ENCODE results near the gene ACRBP.

ACRBP gene

DNA sequence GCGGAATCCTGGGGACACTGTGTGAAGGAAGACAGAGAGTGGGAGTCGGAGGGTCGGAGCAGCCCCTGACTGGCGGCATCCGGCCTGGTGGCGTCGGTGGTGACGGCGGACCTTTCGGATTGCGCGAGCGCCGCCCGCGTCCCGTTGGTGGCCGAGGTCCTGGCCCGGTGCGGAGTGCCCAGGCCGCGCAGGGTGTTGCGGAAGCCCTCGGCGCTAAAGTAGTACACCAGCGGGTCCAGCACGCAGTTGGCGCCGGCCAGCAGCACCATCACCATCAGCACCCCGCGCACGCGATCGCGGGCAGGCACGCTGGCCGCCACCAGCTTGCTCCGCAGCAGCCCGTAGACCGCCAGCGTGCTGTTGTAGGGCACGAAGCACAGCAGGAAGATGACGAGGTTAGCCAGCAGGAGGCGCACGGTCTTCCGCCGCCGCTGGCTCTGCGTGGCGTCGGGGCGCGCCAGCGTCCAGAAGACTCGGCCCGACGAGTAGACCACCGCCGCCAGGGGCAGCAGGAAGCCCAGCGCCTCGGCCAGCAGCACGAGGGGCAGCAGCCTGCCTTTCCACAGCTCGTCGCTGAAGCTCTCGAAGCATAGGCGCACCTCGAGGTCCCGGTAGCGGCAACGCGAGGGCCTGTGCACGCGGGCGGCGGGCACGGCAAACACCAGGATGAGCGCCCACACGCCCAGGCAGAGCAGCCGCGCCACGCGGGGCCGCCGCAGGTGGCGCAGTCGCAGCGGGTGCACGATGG is 26.9 kb downstream of the ACRBP start:
- no peak for TF ChIP-seq TAF1 (IDR thresholded peaks at IDR 0.05; ENCODE audit: borderline replicate concordance, insufficient read depth, low read length)
- TF ChIP-seq POLR2AphosphoS5 (IDR thresholded peaks at IDR 0.05; ENCODE audit: low read depth, low read length): no peak
- TF ChIP-seq, protein P1, sequence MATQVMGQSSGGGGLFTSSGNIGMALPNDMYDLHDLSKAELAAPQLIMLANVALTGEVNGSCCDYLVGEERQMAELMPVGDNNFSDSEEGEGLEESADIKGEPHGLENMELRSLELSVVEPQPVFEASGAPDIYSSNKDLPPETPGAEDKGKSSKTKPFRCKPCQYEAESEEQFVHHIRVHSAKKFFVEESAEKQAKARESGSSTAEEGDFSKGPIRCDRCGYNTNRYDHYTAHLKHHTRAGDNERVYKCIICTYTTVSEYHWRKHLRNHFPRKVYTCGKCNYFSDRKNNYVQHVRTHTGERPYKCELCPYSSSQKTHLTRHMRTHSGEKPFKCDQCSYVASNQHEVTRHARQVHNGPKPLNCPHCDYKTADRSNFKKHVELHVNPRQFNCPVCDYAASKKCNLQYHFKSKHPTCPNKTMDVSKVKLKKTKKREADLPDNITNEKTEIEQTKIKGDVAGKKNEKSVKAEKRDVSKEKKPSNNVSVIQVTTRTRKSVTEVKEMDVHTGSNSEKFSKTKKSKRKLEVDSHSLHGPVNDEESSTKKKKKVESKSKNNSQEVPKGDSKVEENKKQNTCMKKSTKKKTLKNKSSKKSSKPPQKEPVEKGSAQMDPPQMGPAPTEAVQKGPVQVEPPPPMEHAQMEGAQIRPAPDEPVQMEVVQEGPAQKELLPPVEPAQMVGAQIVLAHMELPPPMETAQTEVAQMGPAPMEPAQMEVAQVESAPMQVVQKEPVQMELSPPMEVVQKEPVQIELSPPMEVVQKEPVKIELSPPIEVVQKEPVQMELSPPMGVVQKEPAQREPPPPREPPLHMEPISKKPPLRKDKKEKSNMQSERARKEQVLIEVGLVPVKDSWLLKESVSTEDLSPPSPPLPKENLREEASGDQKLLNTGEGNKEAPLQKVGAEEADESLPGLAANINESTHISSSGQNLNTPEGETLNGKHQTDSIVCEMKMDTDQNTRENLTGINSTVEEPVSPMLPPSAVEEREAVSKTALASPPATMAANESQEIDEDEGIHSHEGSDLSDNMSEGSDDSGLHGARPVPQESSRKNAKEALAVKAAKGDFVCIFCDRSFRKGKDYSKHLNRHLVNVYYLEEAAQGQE (IDR thresholded peaks at IDR 0.05; ENCODE audit: insufficient read depth in 1 of 2, low read depth in 2 of 2, low read length in 2 of 2): no peak
- TF ChIP-seq FOXP2 (optimal IDR thresholded peaks at IDR 0.05; ENCODE audit: borderline replicate concordance, extremely low read depth, extremely low read length, insufficient read depth): no peak
- TF ChIP-seq SIN3A (IDR thresholded peaks at IDR 0.05; ENCODE audit: borderline replicate concordance, insufficient read depth, low read length): no peak

DNA sequence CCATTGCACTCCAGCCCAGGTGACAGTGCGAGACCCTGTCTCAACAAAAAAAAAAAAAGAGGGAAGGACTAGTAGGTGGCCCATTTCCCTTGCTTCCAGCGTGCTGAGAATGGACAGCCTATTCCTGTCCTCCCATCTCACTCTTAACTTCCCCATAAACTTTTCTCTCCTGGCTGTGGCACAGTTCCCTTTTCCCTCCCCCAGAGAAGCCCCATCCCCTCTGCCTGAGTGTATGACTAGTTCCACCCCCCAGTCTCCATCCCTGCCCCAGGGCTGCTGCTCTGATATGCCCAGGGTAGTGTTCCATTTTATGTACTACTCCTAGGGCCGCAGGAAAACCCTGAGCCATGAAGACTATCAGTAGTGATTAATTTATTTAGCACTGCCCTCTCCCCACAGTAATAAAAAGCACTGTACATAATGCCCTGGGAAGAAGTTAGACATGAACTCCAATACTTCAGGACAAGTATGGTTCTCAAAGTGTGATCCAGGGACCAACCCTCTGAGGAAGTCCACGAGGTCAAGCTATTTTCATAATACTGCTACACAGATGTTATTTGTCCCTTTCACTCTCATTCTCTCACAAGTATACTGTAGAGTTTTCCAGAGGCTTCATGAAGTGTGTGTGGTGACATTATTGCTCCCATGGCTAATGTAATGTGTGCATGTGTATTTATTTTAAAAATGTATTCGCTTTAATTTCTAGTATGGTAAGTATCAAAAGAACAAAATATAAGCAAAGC is 28.6 kb downstream of the ACRBP start:
- TF ChIP-seq POLR2AphosphoS5 (IDR thresholded peaks at IDR 0.05; ENCODE audit: low read depth, low read length): no peak
- TF ChIP-seq, protein P1 (IDR thresholded peaks at IDR 0.05; ENCODE audit: insufficient read depth in 1 of 2, low read depth in 2 of 2, low read length in 2 of 2): no peak
- TF ChIP-seq SIN3A (IDR thresholded peaks at IDR 0.05; ENCODE audit: borderline replicate concordance, insufficient read depth, low read length): no peak
- no peak for TF ChIP-seq TAF1 (IDR thresholded peaks at IDR 0.05; ENCODE audit: borderline replicate concordance, insufficient read depth, low read length)
- no peak for TF ChIP-seq FOXP2 (optimal IDR thresholded peaks at IDR 0.05; ENCODE audit: borderline replicate concordance, extremely low read depth, extremely low read length, insufficient read depth)

DNA sequence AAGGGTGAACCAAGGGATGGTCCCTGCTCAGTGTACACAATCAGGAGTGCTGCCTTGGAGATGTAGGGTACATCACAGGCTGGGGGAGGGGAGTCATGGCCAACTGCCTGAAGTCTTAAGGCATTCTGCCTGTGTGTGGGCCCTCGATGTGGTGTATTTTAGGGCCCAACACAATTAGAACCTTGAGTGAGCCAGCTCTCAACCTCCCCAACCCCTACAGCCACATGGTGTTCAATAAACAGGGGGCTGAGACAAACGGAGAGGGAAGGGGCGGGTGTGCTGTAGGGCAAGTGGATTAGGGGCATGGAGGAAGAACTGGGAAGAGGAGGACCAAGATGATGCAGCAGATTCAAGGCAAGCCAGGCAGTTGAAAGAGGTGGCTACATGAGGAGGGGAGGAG is 31.4 kb downstream of the ACRBP start:
- TF ChIP-seq FOXP2 (optimal IDR thresholded peaks at IDR 0.05; ENCODE audit: borderline replicate concordance, extremely low read depth, extremely low read length, insufficient read depth) (no peak), TAF1 (IDR thresholded peaks at IDR 0.05; ENCODE audit: borderline replicate concordance, insufficient read depth, low read length) (no peak), POLR2AphosphoS5 (IDR thresholded peaks at IDR 0.05; ENCODE audit: low read depth, low read length) (no peak)

DNA sequence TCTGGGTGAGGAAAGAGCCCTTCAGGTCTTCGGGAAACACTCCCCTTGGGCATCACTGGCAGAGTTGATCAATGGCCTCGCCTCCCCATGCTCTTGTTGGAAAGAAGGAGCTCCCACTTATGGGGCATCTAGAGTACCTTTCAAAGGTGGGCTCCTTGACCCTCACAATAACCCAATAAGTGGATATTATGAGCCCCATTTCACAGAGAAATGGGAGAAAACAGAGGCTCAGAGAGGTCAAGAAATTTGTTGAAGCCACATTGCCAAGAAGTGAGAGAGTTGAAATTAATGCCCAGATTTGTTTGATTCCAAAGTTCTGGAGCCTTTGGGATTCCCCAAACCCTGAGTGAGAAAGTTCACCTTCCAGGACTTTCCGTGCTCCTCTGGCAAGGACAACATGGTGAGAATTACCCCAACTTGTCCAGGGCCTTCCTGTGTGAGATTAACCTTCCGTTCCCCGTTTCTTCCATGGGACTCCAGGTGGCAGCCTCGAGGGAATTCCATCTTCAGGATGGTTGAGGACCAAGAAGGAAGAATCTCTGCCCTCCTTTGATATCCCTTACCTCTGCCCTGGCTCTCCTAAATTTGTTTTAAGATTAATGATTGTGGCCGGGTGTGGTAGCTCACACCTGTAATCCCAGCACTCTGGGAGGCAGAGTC is 32.6 kb downstream of the ACRBP start:
- TF ChIP-seq FOXP2 (optimal IDR thresholded peaks at IDR 0.05; ENCODE audit: borderline replicate concordance, extremely low read depth, extremely low read length, insufficient read depth) (no peak), POLR2AphosphoS5 (IDR thresholded peaks at IDR 0.05; ENCODE audit: low read depth, low read length) (no peak), TAF1 (IDR thresholded peaks at IDR 0.05; ENCODE audit: borderline replicate concordance, insufficient read depth, low read length) (no peak), SIN3A (IDR thresholded peaks at IDR 0.05; ENCODE audit: borderline replicate concordance, insufficient read depth, low read length) (no peak)
- TF ChIP-seq, protein P1 (IDR thresholded peaks at IDR 0.05; ENCODE audit: insufficient read depth in 1 of 2, low read depth in 2 of 2, low read length in 2 of 2): no peak

DNA sequence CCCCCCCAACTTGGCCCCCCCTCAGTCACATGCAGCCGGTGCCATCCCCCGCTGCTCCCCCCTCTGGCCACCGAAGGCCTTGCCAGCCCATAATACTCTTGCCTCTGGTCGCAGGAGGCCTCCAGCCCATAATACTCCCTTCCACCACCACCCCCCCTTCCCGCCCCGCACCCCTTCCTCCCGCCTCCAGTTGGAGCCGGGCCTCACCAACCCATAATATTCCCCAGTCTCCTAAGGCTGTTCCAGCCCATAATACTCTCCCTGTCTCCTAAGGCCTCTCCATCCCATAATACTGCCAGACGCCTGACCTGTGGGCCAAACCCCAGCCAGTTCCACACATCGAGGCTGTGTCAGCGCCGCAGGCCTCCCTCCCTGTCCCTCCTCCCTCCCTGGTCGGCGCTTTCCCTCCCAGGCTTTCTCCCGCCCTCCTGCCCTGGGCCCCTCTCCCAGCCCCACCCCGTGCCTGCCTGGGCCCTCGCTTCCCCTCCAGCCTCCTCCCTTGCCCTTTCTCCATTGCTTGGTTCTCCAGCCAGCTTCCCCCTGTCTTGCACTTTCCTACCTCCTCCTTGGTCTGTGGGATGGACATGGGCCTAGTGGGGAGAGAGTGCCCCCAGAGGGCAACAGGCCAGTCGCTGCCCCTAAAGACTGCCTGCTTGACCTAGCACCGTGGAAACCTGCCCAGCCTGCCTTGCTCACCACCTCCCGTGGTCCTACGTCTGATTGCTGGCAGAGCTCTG is 33.3 kb downstream of the ACRBP start:
- TF ChIP-seq FOXP2 (optimal IDR thresholded peaks at IDR 0.05; ENCODE audit: borderline replicate concordance, extremely low read depth, extremely low read length, insufficient read depth): peak; percentile 15
- no peak for TF ChIP-seq TAF1 (IDR thresholded peaks at IDR 0.05; ENCODE audit: borderline replicate concordance, insufficient read depth, low read length)

All from PFSK-1 (cell line).